ENCODE measurements around the gene ANKRD53. TPM values are rescaled to one million over a fixed set of nuclear protein-coding genes. Genes with fewer than 3 reads are reported as not detected.
A peak's percentile ranks its signal among the peaks of the same experiment; 100 is the strongest.

ANKRD53 gene
- total and polyA plus RNA-seq, 9 of the 15 experiments (the other 6 are each of a cell fraction or from before 2014, with no cell fraction given) = 0.18 TPM; not detected in 8

GRCh38 chr2:70960833-70961647, 17.4 kb upstream of the ANKRD53 start (continued):
- peak; percentile 74 for TF ChIP-seq RFX1 (IDR thresholded peaks at IDR 0.05)

- no peak overlapping the region for H3K27ac ChIP-seq (ENCODE audit: extremely low read depth, low read depth, low read length)
- no peak for TF ChIP-seq FUS (optimal IDR thresholded peaks at IDR 0.05; ENCODE audit: low read depth, low read length)
- no peak for TF ChIP-seq PBX2 (CRISPR knock-in tag; IDR thresholded peaks at IDR 0.05; ENCODE audit: low read depth)
- TF ChIP-seq PBX2 (tag; conservative IDR thresholded peaks at IDR 0.05; ENCODE audit: low read depth) = no peak
- TF ChIP-seq, protein P1, sequence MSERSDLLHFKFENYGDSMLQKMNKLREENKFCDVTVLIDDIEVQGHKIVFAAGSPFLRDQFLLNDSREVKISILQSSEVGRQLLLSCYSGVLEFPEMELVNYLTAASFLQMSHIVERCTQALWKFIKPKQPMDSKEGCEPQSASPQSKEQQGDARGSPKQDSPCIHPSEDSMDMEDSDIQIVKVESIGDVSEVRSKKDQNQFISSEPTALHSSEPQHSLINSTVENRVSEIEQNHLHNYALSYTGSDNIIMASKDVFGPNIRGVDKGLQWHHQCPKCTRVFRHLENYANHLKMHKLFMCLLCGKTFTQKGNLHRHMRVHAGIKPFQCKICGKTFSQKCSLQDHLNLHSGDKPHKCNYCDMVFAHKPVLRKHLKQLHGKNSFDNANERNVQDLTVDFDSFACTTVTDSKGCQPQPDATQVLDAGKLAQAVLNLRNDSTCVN (CRISPR knock-in tag; IDR thresholded peaks at IDR 0.05) = no peak
- TF ChIP-seq EP400 (IDR thresholded peaks at IDR 0.05) = no peak
- no peak for TF ChIP-seq MIER1 (IDR thresholded peaks at IDR 0.05; ENCODE audit: low read depth)
- TF ChIP-seq E2F6 (IDR thresholded peaks at IDR 0.05; ENCODE audit: borderline replicate concordance in 1 of 2, extremely low read depth in 1 of 2, insufficient read depth in 1 of 2, insufficient read length in 1 of 2, low read depth in 1 of 2, low read length in 1 of 2, poor library complexity in 1 of 2, severe bottlenecking in 1 of 2) = no peak
- no peak for TF ChIP-seq TFAM (CRISPR knock-in tag; conservative IDR thresholded peaks at IDR 0.05)
- no peak for TF ChIP-seq HEY1 (CRISPR knock-in tag; IDR thresholded peaks at IDR 0.05; ENCODE audit: borderline replicate concordance)
- TF ChIP-seq, protein P2, sequence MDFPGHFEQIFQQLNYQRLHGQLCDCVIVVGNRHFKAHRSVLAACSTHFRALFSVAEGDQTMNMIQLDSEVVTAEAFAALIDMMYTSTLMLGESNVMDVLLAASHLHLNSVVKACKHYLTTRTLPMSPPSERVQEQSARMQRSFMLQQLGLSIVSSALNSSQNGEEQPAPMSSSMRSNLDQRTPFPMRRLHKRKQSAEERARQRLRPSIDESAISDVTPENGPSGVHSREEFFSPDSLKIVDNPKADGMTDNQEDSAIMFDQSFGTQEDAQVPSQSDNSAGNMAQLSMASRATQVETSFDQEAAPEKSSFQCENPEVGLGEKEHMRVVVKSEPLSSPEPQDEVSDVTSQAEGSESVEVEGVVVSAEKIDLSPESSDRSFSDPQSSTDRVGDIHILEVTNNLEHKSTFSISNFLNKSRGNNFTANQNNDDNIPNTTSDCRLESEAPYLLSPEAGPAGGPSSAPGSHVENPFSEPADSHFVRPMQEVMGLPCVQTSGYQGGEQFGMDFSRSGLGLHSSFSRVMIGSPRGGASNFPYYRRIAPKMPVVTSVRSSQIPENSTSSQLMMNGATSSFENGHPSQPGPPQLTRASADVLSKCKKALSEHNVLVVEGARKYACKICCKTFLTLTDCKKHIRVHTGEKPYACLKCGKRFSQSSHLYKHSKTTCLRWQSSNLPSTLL (IDR thresholded peaks at IDR 0.05) = no peak
- no peak for TF ChIP-seq NFRKB (IDR thresholded peaks at IDR 0.05; ENCODE audit: low read depth)
- H3K79me2 ChIP-seq (ENCODE audit: control insufficient read depth, insufficient read depth, low read length) = no peaks in the 10 kb centered on the region
- H2AFZ ChIP-seq (ENCODE audit: low read depth, low read length) = no peak overlapping the region
- FAIRE-seq = no peak
- peaks cover 0 to 14% of the 10 kb centered on the region in 2 experiments; a peak in 3 of 5 replicates for H3K4me1 ChIP-seq (replicated peaks in 1 of 2; ENCODE audit: control insufficient read depth in 2 of 2, insufficient read depth in 2 of 2, low read length in 2 of 2)
- H3K27me3 ChIP-seq (ENCODE audit: control insufficient read depth in 2 of 2, insufficient read depth in 2 of 2, low read length in 2 of 2) = peaks cover 7 to 66% of the 10 kb centered on the region in 2 experiments; a peak in 3 of 5 replicates
- no peak for DNase-seq (ENCODE audit: extremely low read depth in 1 of 4, low spot score in 3 of 4)
- ChIA-PET POLR2A (interaction anchor here (0.7 kb wide), 1 partner anchor 13 kb away, joined by 3 read pairs; no protein-coding TSS in a partner anchor), CTCF (ENCODE audit: low intra/inter-chr PET ratio) (no interaction called here)
- no peak overlapping the region for H3K4me2 ChIP-seq (ENCODE audit: insufficient read depth, low read length)
- BruUV-seq (replicated peaks) = no TSS peak
- intact Hi-C loops (cut with micrococcal nuclease) = no loop called here
- WGBS (ENCODE audit: insufficient coverage, low coverage, missing lambda C conversion rate) = 0% methylated on average over 3 of the region's 4 CpGs
- in situ Hi-C loops (cut with MboI) = no loop called here
- no peak overlapping the region for H3K4me3 ChIP-seq
- ATAC-seq = no peak
- H3K9me1 ChIP-seq (ENCODE audit: control insufficient read depth, insufficient read depth, low read length) = no peaks in the 10 kb centered on the region
- H3K9ac ChIP-seq (ENCODE audit: insufficient read depth in 1 of 2, low read depth in 2 of 2, low read length in 2 of 2) = no peak overlapping the region
- H3K9me3 ChIP-seq (replicated peaks; ENCODE audit: control insufficient read depth, insufficient read depth, low read depth, low read length) = no peaks in the 10 kb centered on the region
- no peaks in the 10 kb centered on the region; the same call in none of the 2 replicates for H4K20me1 ChIP-seq (replicated peaks; ENCODE audit: control insufficient read depth, insufficient read depth, low read length)
- H3K36me3 ChIP-seq (ENCODE audit: control insufficient read depth, insufficient read depth, low read length) = no peaks in the 10 kb centered on the region
These were observed 16.8 kb upstream of the ANKRD53 start for GRCh38 chr2:70961648-70961994.

Data from K562 (cell line).